ENCODE data around the gene PLXNA4.

The PLXNA4 gene

GRCh38 chr7:132435016-132435990, 141.0 kb downstream of the PLXNA4 start:
- DNase-seq = peak; percentile 24

- no peak for DNase-seq
These were observed 142.2 kb downstream of the PLXNA4 start for GRCh38 chr7:132434041-132434440.

- DNase-seq = no peak
These were observed 143.0 kb downstream of the PLXNA4 start for GRCh38 chr7:132433301-132433700.

- peak; percentile 77 for DNase-seq
These were observed 145.1 kb downstream of the PLXNA4 start for GRCh38 chr7:132430861-132431822.

- no peak for DNase-seq
These were observed 146.0 kb downstream of the PLXNA4 start for GRCh38 chr7:132430041-132430855.

- DNase-seq = no peak
These were observed 147.1 kb downstream of the PLXNA4 start for GRCh38 chr7:132429181-132429580.

GRCh38 chr7:132428247-132428919, 147.9 kb downstream of the PLXNA4 start:
- DNase-seq = no peak

- no peak for DNase-seq
These were observed 150.3 kb downstream of the PLXNA4 start for GRCh38 chr7:132425942-132426341.

- no peak for DNase-seq
These were observed 151.2 kb downstream of the PLXNA4 start for GRCh38 chr7:132424821-132425724.

GRCh38 chr7:132424277-132424676, 152.0 kb downstream of the PLXNA4 start:
- no peak for DNase-seq

GRCh38 chr7:132423594-132424200, 152.6 kb downstream of the PLXNA4 start:
- no peak for DNase-seq

GRCh38 chr7:132422502-132423111, 153.7 kb downstream of the PLXNA4 start:
- no peak for DNase-seq

- no peak for DNase-seq
These were observed 155.7 kb downstream of the PLXNA4 start for GRCh38 chr7:132420527-132420926.

GRCh38 chr7:132419542-132419941, 156.7 kb downstream of the PLXNA4 start:
- DNase-seq = no peak

- no peak for DNase-seq
These were observed 157.4 kb downstream of the PLXNA4 start for GRCh38 chr7:132418840-132419239.

GRCh38 chr7:132417103-132417906, 159.0 kb downstream of the PLXNA4 start:
- DNase-seq = no peak

GRCh38 chr7:132416395-132416794, 159.9 kb downstream of the PLXNA4 start:
- no peak for DNase-seq

- no peak for DNase-seq
These were observed 161.0 kb downstream of the PLXNA4 start for GRCh38 chr7:132415259-132415658.

GRCh38 chr7:132414857-132415256, 161.4 kb downstream of the PLXNA4 start:
- no peak for DNase-seq
